Ectodermal cell (in vitro differentiated cells): Measurements from ENCODE around the gene IFT43.

Source experiments
- H3K27ac ChIP-seq: 2 replicates; pipeline ENCODE4 v1.7.0; 2013; ENCODE audit warnings: mild to moderate bottlenecking, low read depth, low read length; ENCODE audit not compliant: insufficient read depth, poor library complexity, severe bottlenecking
- H3K27me3 ChIP-seq: 2 replicates; pipeline ENCODE4 v1.7.0; 2013; ENCODE audit warnings: mild to moderate bottlenecking, low read length; ENCODE audit not compliant: insufficient read depth, control insufficient read depth, poor library complexity, severe bottlenecking
- H3K36me3 ChIP-seq: one replicate; pipeline ENCODE4 v1.7.0; 2013; ENCODE audit warnings: low read length; ENCODE audit not compliant: control insufficient read depth, insufficient read depth
- H3K4me1 ChIP-seq: one replicate; pipeline ENCODE4 v1.7.0; 2013; ENCODE audit warnings: low read length; ENCODE audit not compliant: control insufficient read depth, insufficient read depth
- H3K4me3 ChIP-seq: 2 replicates; pipeline ENCODE4 v1.7.0; 2013; ENCODE audit warnings: low read depth, low read length, control low read depth; ENCODE audit not compliant: insufficient read depth
- H3K9me3 ChIP-seq: 2 replicates; pipeline ENCODE4 v1.7.0; 2013; ENCODE audit warnings: mild to moderate bottlenecking, low read length, moderate library complexity; ENCODE audit not compliant: control insufficient read depth
- WGBS, 2 experiments: methylation state at CpG; one replicate each; pipeline ENCODE4 v1.1.7; 2013; ENCODE audit warnings: missing lambda C conversion rate in 2 of 2; 5-methylcytosine and 5-hydroxymethylcytosine counted together

Gene IFT43

DNA sequence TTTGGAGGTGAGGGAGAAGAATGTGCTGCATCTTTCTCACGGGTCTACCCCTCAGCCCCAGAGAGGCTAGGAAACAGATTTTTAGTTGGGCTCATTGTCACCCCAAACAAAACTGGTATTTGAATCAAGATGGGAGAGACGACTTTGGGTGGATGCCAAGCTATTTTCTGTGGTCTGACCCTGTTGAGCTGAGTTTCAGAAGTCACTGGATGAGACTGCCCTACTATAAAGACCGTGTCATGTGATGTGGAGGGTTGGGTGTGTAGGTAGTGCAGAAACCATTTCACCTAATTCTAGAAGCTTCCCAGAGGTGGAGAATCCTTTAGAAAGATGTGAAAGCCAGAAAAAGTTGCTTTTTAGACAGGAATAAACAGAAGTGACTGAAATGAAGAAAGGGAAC, 60.2 kb downstream of the IFT43 start:
- H3K4me3 ChIP-seq = no peak overlapping the region
- WGBS, 2 experiments = 88 to 95% methylated on average over 3 of the region's 3 CpGs
- H3K4me1 ChIP-seq = peaks cover 14% of the 10 kb centered on the region
- H3K27me3 ChIP-seq = no peaks in the 10 kb centered on the region
- no peaks in the 10 kb centered on the region for H3K36me3 ChIP-seq
- no peaks in the 10 kb centered on the region for H3K9me3 ChIP-seq
- H3K27ac ChIP-seq = no peak overlapping the region

DNA sequence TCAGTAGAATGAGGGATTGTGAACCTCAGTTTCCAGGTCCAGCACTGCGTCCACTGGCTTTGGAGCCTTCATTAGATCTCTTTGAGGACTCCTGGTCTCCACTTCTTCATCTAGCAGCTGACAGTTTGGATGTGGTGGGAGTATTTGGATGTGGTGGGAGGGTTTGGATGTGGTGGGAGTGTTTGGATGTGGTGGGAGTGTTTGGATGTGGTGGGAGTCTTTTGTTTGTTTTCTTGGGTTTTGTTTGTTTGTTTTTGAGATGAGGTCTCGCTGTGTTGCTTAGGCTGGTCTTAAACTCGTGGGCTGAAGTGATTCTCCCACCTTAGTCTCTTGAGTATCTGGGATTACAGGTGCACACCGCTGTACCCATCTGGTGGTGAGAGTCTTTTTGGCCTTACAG, 64.7 kb downstream of the IFT43 start:
- Histone ChIP-seq H3K36me3 (no peaks in the 10 kb centered on the region), H3K4me3 (no peak overlapping the region), H3K9me3 (no peaks in the 10 kb centered on the region), H3K27me3 (no peaks in the 10 kb centered on the region), H3K4me1 (peaks cover 11% of the 10 kb centered on the region), H3K27ac (no peak overlapping the region)
- 86 to 91% methylated on average over 4 of the region's 4 CpGs for WGBS, 2 experiments

DNA sequence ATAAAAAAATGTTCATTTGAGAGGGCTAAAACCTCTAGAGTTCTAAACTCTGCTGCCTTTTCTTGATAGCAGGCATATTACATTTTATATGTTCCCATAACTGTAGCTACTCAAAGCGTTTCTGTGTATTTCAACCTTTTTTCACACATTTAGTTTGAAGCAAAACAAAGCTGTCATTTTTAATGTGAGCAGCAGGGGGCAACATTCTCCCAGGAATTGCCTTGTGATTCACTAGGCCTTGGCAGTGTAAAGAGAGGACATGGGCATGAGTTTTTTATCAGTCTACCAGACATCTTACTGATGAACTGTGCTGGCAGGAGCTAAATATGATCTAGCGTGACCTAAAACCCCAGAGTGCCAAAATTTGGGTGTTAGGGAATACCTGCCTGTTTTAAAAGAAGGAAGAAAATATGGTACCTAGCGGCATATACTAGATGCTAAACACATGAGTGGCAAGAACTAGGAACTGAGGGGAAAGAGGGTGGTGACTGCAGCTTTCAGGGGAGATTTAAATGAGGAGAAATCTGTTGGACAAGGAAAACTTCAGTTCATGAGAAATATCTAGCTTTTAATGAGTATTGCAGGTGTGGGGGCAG, 65.3 kb downstream of the IFT43 start:
- Histone ChIP-seq H3K4me1 (peaks cover 9% of the 10 kb centered on the region), H3K36me3 (no peaks in the 10 kb centered on the region), H3K27me3 (no peaks in the 10 kb centered on the region), H3K4me3 (no peak overlapping the region), H3K9me3 (no peaks in the 10 kb centered on the region), H3K27ac (no peak overlapping the region)
- WGBS, 2 experiments = 61 to 70% methylated on average over 3 of the region's 3 CpGs

DNA sequence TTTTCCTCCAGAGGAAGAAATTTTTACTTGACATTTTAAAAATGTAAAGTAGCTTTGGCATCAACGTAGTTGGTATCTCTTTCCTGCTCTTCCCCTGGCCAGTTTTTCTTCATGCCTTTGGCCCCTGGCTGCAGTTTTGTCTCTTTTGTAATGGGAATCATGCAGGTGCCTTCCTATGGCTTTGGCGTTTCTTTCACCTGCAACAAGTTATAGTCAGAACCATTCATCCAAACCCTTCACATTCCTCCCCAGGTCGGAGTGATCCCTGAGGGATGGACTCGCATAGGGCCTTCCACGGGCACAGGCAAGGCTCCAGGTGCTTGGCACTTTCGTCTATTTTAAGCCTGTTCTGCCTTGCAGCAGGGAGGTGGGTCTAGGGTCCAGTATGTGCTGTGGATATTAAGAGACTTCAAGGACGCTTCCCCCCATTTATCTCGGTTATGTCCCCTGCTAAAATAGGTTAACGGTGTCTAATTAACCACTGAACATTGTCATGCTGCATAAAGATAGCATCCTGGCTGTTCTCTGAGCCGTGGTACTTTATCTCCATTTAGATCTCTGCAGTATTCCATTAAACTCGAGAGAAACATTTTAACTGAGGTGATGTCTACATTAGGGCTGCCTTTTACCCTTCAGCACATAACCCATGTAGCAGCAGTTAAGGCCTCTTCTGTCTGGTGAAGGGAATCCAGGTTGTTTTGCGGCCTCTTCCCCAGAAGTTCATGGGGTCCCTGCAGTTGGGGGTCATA, 66.3 kb downstream of the IFT43 start:
- WGBS, 2 experiments = 89 to 90% methylated on average over 12 of the region's 12 CpGs
- Histone ChIP-seq H3K9me3 (no peaks in the 10 kb centered on the region), H3K27me3 (no peaks in the 10 kb centered on the region), H3K4me1 (peaks cover 3% of the 10 kb centered on the region), H3K27ac (no peak overlapping the region), H3K4me3 (no peak overlapping the region), H3K36me3 (no peaks in the 10 kb centered on the region)

DNA sequence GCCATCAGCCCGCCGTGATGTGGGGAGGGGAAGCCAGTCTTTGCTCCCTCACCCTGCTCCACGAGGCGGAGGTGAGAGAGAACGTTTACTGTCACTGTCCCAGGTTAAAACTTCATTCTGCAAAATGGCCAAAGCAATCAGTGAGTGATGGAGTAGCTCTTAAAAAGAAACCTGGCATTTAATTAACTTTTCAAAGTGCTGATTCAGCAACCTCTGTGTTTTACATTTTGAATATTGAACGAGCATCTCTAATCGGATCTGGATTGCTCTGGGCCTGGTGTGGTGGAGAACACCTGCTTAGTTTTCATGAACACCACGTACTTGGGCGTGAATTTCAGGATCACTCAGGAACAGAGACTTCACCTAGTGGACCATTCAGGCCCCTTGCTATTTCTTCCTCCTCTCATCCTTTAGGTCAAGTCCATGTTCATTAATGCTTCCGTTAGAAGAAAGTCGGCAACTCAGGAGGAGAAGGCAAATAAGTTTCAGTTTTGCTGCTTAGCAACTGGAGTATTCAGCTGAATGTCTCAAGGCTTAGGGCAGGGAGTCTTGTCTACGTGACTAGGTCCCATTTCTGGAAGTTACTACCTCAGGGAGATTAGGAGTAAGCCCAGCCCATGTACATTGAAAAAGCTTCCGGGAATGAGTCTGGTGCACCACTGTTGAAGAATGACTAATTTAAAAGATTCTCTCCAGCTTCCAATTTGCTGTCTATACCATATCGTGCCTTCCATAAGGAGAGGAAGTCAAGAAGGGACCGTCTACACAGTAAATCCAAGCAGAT, 68.2 kb downstream of the IFT43 start:
- Histone ChIP-seq H3K4me3 (no peak overlapping the region), H3K27ac (no peak overlapping the region), H3K36me3 (no peaks in the 10 kb centered on the region), H3K9me3 (no peaks in the 10 kb centered on the region), H3K27me3 (no peaks in the 10 kb centered on the region), H3K4me1 (no peaks in the 10 kb centered on the region)
- 93 to 95% methylated on average over 15 of the region's 15 CpGs for WGBS, 2 experiments

DNA sequence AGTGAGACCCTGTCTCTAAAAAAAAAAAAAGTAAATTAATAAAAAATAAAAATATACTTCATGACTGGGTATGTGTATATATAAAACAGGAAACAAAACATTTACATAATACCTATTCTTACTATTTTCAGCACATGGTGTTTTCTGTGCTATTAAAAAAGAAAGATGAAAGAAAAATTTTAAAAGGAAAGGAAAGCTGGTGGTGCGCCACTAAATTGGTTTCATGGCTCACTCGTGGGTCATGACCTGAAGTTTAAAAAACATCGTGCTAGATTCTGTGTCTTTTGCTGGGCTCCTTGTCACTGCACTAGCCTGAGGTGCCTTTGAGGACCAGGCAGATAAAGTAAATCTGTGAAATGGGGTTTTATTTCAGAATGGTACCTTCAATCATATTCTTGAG, 69.8 kb downstream of the IFT43 start:
- H3K9me3 ChIP-seq = no peaks in the 10 kb centered on the region
- H3K4me3 ChIP-seq = no peak overlapping the region
- WGBS, 2 experiments = 93 to 94% methylated on average over 3 of the region's 3 CpGs
- no peaks in the 10 kb centered on the region for H3K4me1 ChIP-seq
- H3K27ac ChIP-seq = no peak overlapping the region
- no peaks in the 10 kb centered on the region for H3K36me3 ChIP-seq
- H3K27me3 ChIP-seq = no peaks in the 10 kb centered on the region

DNA sequence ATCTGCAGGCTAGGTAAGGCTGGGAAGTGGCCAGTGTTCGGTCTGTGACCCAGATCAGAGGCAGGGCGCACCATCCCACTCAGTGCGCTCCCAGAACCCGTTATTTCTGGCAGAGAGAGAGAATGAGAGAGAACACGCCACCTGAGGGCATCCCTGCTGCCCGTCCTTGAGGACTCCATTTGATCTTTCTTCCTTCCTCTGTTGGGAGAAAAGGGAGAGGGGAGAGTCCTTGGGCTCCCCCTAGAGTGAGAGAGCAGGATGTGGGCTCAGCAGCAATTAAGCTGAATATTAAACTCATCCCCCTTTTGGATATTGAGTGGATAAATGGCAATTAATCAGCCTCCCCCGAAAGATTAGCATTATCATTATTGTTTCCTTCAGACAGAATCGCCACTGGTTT, 70.6 kb downstream of the IFT43 start:
- no peaks in the 10 kb centered on the region for H3K27me3 ChIP-seq
- no peaks in the 10 kb centered on the region for H3K9me3 ChIP-seq
- H3K4me1 ChIP-seq = no peaks in the 10 kb centered on the region
- H3K27ac ChIP-seq = no peak overlapping the region
- 93 to 94% methylated on average over 7 to 8 of the region's 8 CpGs for WGBS, 2 experiments
- no peak overlapping the region for H3K4me3 ChIP-seq
- no peaks in the 10 kb centered on the region for H3K36me3 ChIP-seq

DNA sequence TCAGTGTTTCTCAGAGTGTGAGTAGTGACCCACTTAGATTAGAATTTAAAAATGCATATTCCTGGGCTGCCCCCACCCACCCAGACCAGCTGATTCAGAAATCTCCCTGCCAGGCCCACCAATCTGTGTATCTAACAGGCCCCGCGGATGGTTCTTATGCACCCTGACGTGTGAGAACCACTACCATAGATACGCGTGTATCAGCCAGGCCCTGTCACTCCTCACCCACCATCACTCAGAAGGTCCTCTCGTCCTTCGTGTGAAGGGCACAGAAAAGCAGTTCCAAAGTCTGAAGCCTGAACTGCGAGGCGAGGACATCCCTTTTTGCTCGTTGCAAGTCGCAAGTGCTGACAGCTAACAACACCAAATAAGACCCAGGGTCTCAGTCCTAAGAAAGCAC, 72.4 kb downstream of the IFT43 start:
- H3K4me3 ChIP-seq = no peak overlapping the region
- H3K27ac ChIP-seq = no peak overlapping the region
- no peaks in the 10 kb centered on the region for H3K27me3 ChIP-seq
- H3K36me3 ChIP-seq = no peaks in the 10 kb centered on the region
- H3K4me1 ChIP-seq = no peaks in the 10 kb centered on the region
- WGBS, 2 experiments = 92 to 95% methylated on average over 11 of the region's 11 CpGs
- no peaks in the 10 kb centered on the region for H3K9me3 ChIP-seq

DNA sequence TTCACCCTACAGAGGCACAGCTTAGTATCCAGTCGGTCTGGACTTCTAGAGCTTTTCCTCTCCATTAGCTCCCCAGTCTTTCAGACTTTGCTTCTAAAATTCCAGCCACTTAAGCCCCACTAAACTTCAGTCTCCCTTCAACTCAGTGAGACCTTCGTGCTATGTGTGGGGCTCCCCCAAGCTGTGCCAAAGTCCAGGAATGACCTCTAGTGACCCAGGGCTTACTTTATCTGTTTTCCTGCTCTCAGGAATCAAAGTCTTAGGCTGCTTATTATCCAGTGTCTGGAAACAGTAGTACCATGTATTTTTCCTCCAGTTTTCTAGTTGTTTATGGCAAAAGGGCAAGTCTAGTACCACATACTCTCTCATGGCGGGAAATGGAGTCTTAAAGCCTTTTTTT, 77.8 kb downstream of the IFT43 start:
- WGBS, 2 experiments = 88 to 93% methylated on average over 3 of the region's 3 CpGs
- Histone ChIP-seq H3K9me3 (no peaks in the 10 kb centered on the region), H3K27ac (no peak overlapping the region), H3K36me3 (peaks cover 2% of the 10 kb centered on the region), H3K27me3 (no peaks in the 10 kb centered on the region), H3K4me3 (no peak overlapping the region), H3K4me1 (no peaks in the 10 kb centered on the region)

DNA sequence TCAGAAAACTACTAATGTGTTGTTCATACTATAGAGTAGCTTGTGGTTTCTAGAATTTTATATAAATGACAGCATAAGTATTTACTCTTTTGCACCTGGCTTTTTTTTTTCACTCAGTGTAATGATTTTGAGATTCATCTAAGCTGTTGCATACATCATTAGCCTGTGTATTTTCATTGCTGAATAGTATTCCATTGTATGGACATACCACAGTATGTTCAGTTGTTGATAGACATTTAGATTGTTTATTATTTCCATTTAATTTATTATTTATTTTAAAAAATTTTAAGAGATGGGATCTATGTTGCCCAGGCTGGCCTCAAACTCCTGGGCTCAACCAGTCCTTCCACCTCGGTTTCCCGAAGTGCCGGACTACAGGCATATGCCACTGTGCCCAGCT, 80.0 kb downstream of the IFT43 start:
- H3K36me3 ChIP-seq = peaks cover 2% of the 10 kb centered on the region
- no peak overlapping the region for H3K27ac ChIP-seq
- no peaks in the 10 kb centered on the region for H3K27me3 ChIP-seq
- H3K4me3 ChIP-seq = no peak overlapping the region
- no peaks in the 10 kb centered on the region for H3K4me1 ChIP-seq
- no peaks in the 10 kb centered on the region for H3K9me3 ChIP-seq
- 93 to 98% methylated on average over 3 of the region's 3 CpGs for WGBS, 2 experiments
